Prostate gland (tissue), 2 donors: ENCODE data around the gene PAK5.

Experiments used
- POLR2A ChIP-seq: fragments of 450-650 bp; IDR thresholded peaks from one replicate; pipeline ENCODE4 v1.6.1; 2016; ENCODE audit warnings: antibody characterized with exemption, mild to moderate bottlenecking
- POLR2AphosphoS5 ChIP-seq: sonication (generic); formaldehyde crosslinking; IDR thresholded peaks from one replicate; pipeline ENCODE4 v1.6.1; 2017; ENCODE audit warnings: antibody characterized with exemption
- TF ChIP-seq, protein P1 (sequence below), 4 experiments: fragments of 200-600 bp in 2 of 4; fragments of 450-650 bp in 2 of 4; sonication (generic) in 2 of 4; IDR thresholded peaks; 1 replicate in 3 of 4; 2 replicates in 1 of 4; pipeline ENCODE4 v1.5.1; 2016 to 2019; ENCODE audit warnings: antibody characterized with exemption in 4 of 4, mild to moderate bottlenecking in 2 of 4, moderate library complexity in 2 of 4

DNA sequence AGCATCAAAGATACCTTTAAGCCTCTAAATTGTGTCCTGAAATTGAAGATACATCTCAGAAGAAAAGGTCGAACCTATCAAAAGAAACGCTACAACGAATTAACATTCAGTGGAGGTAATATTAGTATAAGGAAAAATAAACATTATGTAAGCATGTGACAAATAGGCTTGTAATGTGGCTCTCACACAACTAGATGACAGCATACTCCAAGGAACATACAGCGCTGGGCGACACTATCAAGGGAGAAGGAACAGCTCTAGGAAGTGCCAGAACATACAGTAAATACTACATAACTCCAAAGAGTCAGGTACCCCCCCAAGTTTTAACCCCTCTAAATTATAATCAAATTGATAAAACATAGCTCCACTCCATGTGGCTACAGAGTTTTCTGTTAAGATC, 220.9 kb downstream of the PAK5 start:
- TF ChIP-seq POLR2A = no peak
- TF ChIP-seq, protein P1, sequence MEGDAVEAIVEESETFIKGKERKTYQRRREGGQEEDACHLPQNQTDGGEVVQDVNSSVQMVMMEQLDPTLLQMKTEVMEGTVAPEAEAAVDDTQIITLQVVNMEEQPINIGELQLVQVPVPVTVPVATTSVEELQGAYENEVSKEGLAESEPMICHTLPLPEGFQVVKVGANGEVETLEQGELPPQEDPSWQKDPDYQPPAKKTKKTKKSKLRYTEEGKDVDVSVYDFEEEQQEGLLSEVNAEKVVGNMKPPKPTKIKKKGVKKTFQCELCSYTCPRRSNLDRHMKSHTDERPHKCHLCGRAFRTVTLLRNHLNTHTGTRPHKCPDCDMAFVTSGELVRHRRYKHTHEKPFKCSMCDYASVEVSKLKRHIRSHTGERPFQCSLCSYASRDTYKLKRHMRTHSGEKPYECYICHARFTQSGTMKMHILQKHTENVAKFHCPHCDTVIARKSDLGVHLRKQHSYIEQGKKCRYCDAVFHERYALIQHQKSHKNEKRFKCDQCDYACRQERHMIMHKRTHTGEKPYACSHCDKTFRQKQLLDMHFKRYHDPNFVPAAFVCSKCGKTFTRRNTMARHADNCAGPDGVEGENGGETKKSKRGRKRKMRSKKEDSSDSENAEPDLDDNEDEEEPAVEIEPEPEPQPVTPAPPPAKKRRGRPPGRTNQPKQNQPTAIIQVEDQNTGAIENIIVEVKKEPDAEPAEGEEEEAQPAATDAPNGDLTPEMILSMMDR (IDR thresholded peaks at IDR 0.05) = peak in 3 of 4 experiments; percentile 31 to 71 (median 62)
- peak; percentile 39 for TF ChIP-seq POLR2AphosphoS5
